A549 (cell line): Measurements from ENCODE around the gene HAND2. TPM values are rescaled to one million over a fixed set of nuclear protein-coding genes. Genes with fewer than 3 reads are reported as not detected.
A peak's percentile ranks its signal among the peaks of the same experiment; 100 is the strongest.

Source experiments
- ATAC-seq, 2 experiments: fragments of 200-7000 bp in 1 of 2; fragments of >200 bp in 1 of 2; cut with Nextera tagmentation in 1 of 2; cut with Tn5 transposase in 1 of 2; 3 replicates each; pipeline versions ENCODE4 v1.8.0 to v1.9.1; 2018 to 2020; ENCODE audit warnings: mild to moderate bottlenecking in 1 of 2, moderate library complexity in 1 of 2
- CTCF ChIA-PET: fragments of 300-600 bp; sonication (Branson Sonifier 250); formaldehyde crosslinking; extraction: SDS; loops from one replicate; lab custom pipeline; 2021; ENCODE audit warnings: antibody characterized with exemption, inconsistent platforms; lab: Yijun Ruan, JAX
- POLR2A ChIA-PET: fragments of 350-600 bp; formaldehyde crosslinking; extraction: SDS; loops from one replicate; lab custom pipeline; 2021; ENCODE audit warnings: antibody characterized with exemption, inconsistent platforms; lab: Yijun Ruan, JAX
- DNase-seq, 2 experiments: peaks; one replicate each; pipeline versions ENCODE4 v3.0.0 to v3.0.0-alpha.2; 2011 to 2016; ENCODE audit warnings: low read depth in 1 of 2, low spot score in 1 of 2
- FAIRE-seq: peaks from 2 replicates; lab custom pipeline; 2011; peaks lifted over from hg19 to GRCh38; lab: Jason Lieb, UNC
- H3K27ac ChIP-seq, 2 experiments: fragments of >200 bp; sonication (Bioruptor Twin); formaldehyde crosslinking; 3 replicates each; pipeline ENCODE4 v1.5.1; 2016 to 2017
- H3K4me1 ChIP-seq: fragments of >200 bp; sonication (Bioruptor Twin); formaldehyde crosslinking; 3 replicates; pipeline ENCODE4 v1.6.1; 2016
- H3K4me2 ChIP-seq: fragments of >200 bp; sonication (Bioruptor Twin); formaldehyde crosslinking; 3 replicates; pipeline ENCODE4 v1.6.1; 2016
- H3K4me3 ChIP-seq: fragments of >200 bp; sonication (Bioruptor Twin); formaldehyde crosslinking; 3 replicates; pipeline ENCODE4 v1.5.1; 2016
- H3K9me3 ChIP-seq: fragments of >200 bp; sonication (Bioruptor Twin); formaldehyde crosslinking; 3 replicates; pipeline ENCODE4 v1.6.1; 2016
- BCL3 ChIP-seq: fragments of >200 bp; sonication (Bioruptor Twin); formaldehyde crosslinking; IDR thresholded peaks from 3 replicates; pipeline ENCODE4 v1.6.1; 2016
- BHLHE40 ChIP-seq: IDR thresholded peaks from 2 replicates; pipeline ENCODE4 v1.6.1; 2012; ENCODE audit warnings: low read depth, low read length, inconsistent platforms
- CBX2 ChIP-seq: fragments of 200-600 bp; sonication (generic); IDR thresholded peaks from 2 replicates; pipeline ENCODE4 v1.6.1; 2016; ENCODE audit warnings: low read depth, mild to moderate bottlenecking, borderline replicate concordance
- CEBPB ChIP-seq, 2 experiments: fragments of >200 bp in 1 of 2; sonication (Bioruptor Twin) in 1 of 2; formaldehyde crosslinking in 1 of 2; IDR thresholded peaks; 2 replicates each; pipeline ENCODE4 v1.6.1; 2012 to 2016
- CHD4 ChIP-seq: fragments of 200-600 bp; sonication (generic); IDR thresholded peaks from 2 replicates; pipeline ENCODE4 v1.6.1; 2016; ENCODE audit warnings: antibody characterized with exemption, mild to moderate bottlenecking, borderline replicate concordance
- E2F6 ChIP-seq: IDR thresholded peaks from 2 replicates; pipeline ENCODE4 v1.6.1; 2012; ENCODE audit warnings: low read depth, borderline replicate concordance
- EHMT2 ChIP-seq: fragments of 200-600 bp; sonication (generic); IDR thresholded peaks from 2 replicates; pipeline ENCODE4 v1.6.1; 2016; ENCODE audit warnings: antibody characterized with exemption, low read depth, mild to moderate bottlenecking, moderate library complexity
- FOSB ChIP-seq: fragments of 250-450 bp; sonication (Bioruptor Pico); IDR thresholded peaks from 2 replicates; pipeline ENCODE4 v1.5.0; 2020; ENCODE audit warnings: mild to moderate bottlenecking, moderate library complexity
- GATA3 ChIP-seq: IDR thresholded peaks from 2 replicates; pipeline ENCODE4 v1.6.1; 2012; ENCODE audit warnings: borderline replicate concordance
- HES2 ChIP-seq: fragments of >200 bp; sonication (Bioruptor Twin); formaldehyde crosslinking; IDR thresholded peaks from 2 replicates; pipeline ENCODE4 v1.6.1; 2016
- HEYL ChIP-seq: fragments of 250-450 bp; sonication (Bioruptor Pico); IDR thresholded peaks from 2 replicates; pipeline ENCODE4 v1.8.0; 2021; ENCODE audit warnings: mild to moderate bottlenecking, moderate library complexity
- HOXA7 ChIP-seq: fragments of 250-450 bp; sonication (Bioruptor Pico); IDR thresholded peaks from 2 replicates; pipeline ENCODE4 v1.5.0; 2020; ENCODE audit warnings: mild to moderate bottlenecking, moderate library complexity
- JUN ChIP-seq, 2 experiments: fragments of >200 bp; sonication (Bioruptor Twin); formaldehyde crosslinking; IDR thresholded peaks; 2 replicates in 1 of 2; 3 replicates in 1 of 2; pipeline ENCODE4 v1.6.1; 2016 to 2017
- JUNB ChIP-seq: fragments of >200 bp; sonication (Bioruptor Twin); formaldehyde crosslinking; IDR thresholded peaks from 2 replicates; pipeline ENCODE4 v1.6.1; 2016
- MAX ChIP-seq: IDR thresholded peaks from 2 replicates; pipeline ENCODE4 v1.6.1; 2012
- MYC ChIP-seq: IDR thresholded peaks from 2 replicates; pipeline ENCODE4 v1.6.1; 2012; ENCODE audit warnings: mild to moderate bottlenecking, inconsistent platforms, low read length, improper control_type of control experiment, borderline replicate concordance
- NPAS2 ChIP-seq: fragments of 250-450 bp; sonication (Bioruptor Pico); IDR thresholded peaks from 2 replicates; pipeline ENCODE4 v1.8.0; 2022; ENCODE audit warnings: mild to moderate bottlenecking, moderate library complexity, borderline replicate concordance
- PBX3 ChIP-seq: IDR thresholded peaks from 2 replicates; pipeline ENCODE4 v1.6.1; 2012
- POLR2A ChIP-seq: IDR thresholded peaks from 2 replicates; pipeline ENCODE4 v1.6.1; 2012; ENCODE audit warnings: mild to moderate bottlenecking, low read length
- POLR2AphosphoS2 ChIP-seq: conservative IDR thresholded peaks from 2 replicates; pipeline ENCODE4 v1.6.1; 2012; ENCODE audit warnings: low read length, improper control_type of control experiment, inconsistent platforms
- RAD21 ChIP-seq, 2 experiments: fragments of >200 bp in 1 of 2; sonication (Bioruptor Twin) in 1 of 2; formaldehyde crosslinking in 1 of 2; IDR thresholded peaks in 1 of 2; conservative IDR thresholded peaks in 1 of 2; 2 replicates in 1 of 2; 3 replicates in 1 of 2; pipeline ENCODE4 v1.6.1; 2012 to 2018; ENCODE audit warnings: inconsistent platforms in 1 of 2
- REST ChIP-seq: fragments of 200-600 bp; sonication (generic); IDR thresholded peaks from 2 replicates; pipeline ENCODE4 v1.6.1; 2016; ENCODE audit warnings: antibody characterized with exemption, mild to moderate bottlenecking, moderate library complexity
- RNF2 ChIP-seq: fragments of 200-600 bp; sonication (generic); IDR thresholded peaks from 2 replicates; pipeline ENCODE4 v1.6.1; 2016; ENCODE audit warnings: low read depth, mild to moderate bottlenecking, antibody characterized with exemption, moderate library complexity, borderline replicate concordance
- TP53 ChIP-seq: fragments of 250-450 bp; sonication (Bioruptor Pico); IDR thresholded peaks from 2 replicates; pipeline ENCODE4 v1.5.0; 2021; ENCODE audit warnings: mild to moderate bottlenecking, moderate library complexity
- ZFP36 ChIP-seq: fragments of 450-650 bp; IDR thresholded peaks from 2 replicates; pipeline ENCODE4 v1.6.1; 2014; ENCODE audit warnings: borderline replicate concordance; ENCODE audit not compliant: partially characterized antibody
- ZNF302 ChIP-seq: fragments of 250-450 bp; sonication (Bioruptor Pico); IDR thresholded peaks from 2 replicates; pipeline ENCODE4 v1.9.0; 2021; ENCODE audit warnings: inconsistent platforms, mild to moderate bottlenecking, moderate library complexity
- ZSCAN20 ChIP-seq: fragments of 250-450 bp; sonication (Bioruptor Pico); IDR thresholded peaks from 2 replicates; pipeline ENCODE4 v1.8.0; 2022; ENCODE audit warnings: mild to moderate bottlenecking, moderate library complexity
- WGBS: methylation state at CpG from one replicate; pipeline ENCODE4 v1.1.6; 2017; ENCODE audit errors: missing lambda C conversion rate; 5-methylcytosine and 5-hydroxymethylcytosine counted together
- polyA plus RNA-seq, 4 experiments: library from polyadenylated mRNA; depleted of rRNA in 3 of 4; stranded (reverse); fragments of >200 nt; fragmentation: RNase III in 1 of 4; extraction: RNeasy Plus Mini Kit Qiagen cat#74134 plus additional on column Dnase treatment in 1 of 4; gene quantifications; 2 replicates in 3 of 4; 3 replicates in 1 of 4; pipeline ENCODE4 v1.2.3, GENCODE V29; 2011 to 2017

HAND2 gene
- polyA plus RNA-seq, 2 of the 4 experiments (the other 2 are of a cell fraction) = 0.44 to 0.63 TPM

- DNase-seq (no peak), FAIRE-seq (no peak), ATAC-seq (no peak)
- POLR2A ChIA-PET = no interaction called here
- Histone ChIP-seq H3K4me2 (peak overlapping the region; percentile 97), H3K4me1 (peaks cover 2% of the 10 kb centered on the region; the same call in 1 of the 3 replicates), H3K4me3 (peak overlapping the region; percentile 63), H3K27ac (peak overlapping the region; percentile 61 to 71; a peak in 3 of 6 replicates), H3K9me3 (no peaks in the 10 kb centered on the region)
- WGBS = 94% methylated on average over 37 of the region's 75 CpGs
- CTCF ChIA-PET = interaction anchor here (1.6 kb wide), 1 partner anchor 34 kb away, joined by 5 read pairs; no protein-coding TSS in a partner anchor
- no peak for TF ChIP-seq MYC
- TF ChIP-seq BHLHE40 = no peak
- no peak for TF ChIP-seq NPAS2 (CRISPR knock-in tag)
- no peak for TF ChIP-seq POLR2A
- TF ChIP-seq GATA3 = no peak
- no peak for TF ChIP-seq CBX2
- TF ChIP-seq ZFP36 = no peak
- no peak for TF ChIP-seq JUNB
- TF ChIP-seq REST = no peak
- no peak for TF ChIP-seq E2F6
- no peak for TF ChIP-seq POLR2AphosphoS2
- TF ChIP-seq HES2 = no peak
- TF ChIP-seq EHMT2 = no peak
- TF ChIP-seq HOXA7 (CRISPR knock-in tag) = no peak
- TF ChIP-seq RAD21 (conservative IDR thresholded peaks at IDR 0.05 in 1 of 2, IDR thresholded peaks at IDR 0.05 in 1 of 2) = no peak
- no peak for TF ChIP-seq RNF2
- TF ChIP-seq JUN (IDR thresholded peaks at IDR 0.05) = no peak
Measured at GRCh38 chr4:173528378-173529321, 1.4 kb downstream of the HAND2 start.

GRCh38 chr4:173527103-173527891 is 2.7 kb downstream of the HAND2 start:
- CTCF ChIA-PET = interaction anchor here (0.5 kb wide), 1 partner anchor 28 kb away, joined by 3 read pairs; no protein-coding TSS in a partner anchor
- no peak overlapping the region for H3K27ac ChIP-seq
- POLR2A ChIA-PET = no interaction called here
- no peaks in the 10 kb centered on the region for H3K9me3 ChIP-seq
- WGBS = 90% methylated on average over 40 of the region's 42 CpGs
- H3K4me1 ChIP-seq = peaks cover 2% of the 10 kb centered on the region; the same call in 1 of the 3 replicates
- no peak overlapping the region for H3K4me2 ChIP-seq
- DNase-seq (no peak), FAIRE-seq (no peak), ATAC-seq (no peak)
- H3K4me3 ChIP-seq = no peak overlapping the region
- TF ChIP-seq HES2 (no peak), ZNF302 (CRISPR knock-in tag) (no peak), BCL3 (no peak), MAX (no peak), CHD4 (no peak), CBX2 (no peak), ZSCAN20 (CRISPR knock-in tag) (no peak), GATA3 (no peak), TP53 (no peak), RAD21 (conservative IDR thresholded peaks at IDR 0.05 in 1 of 2, IDR thresholded peaks at IDR 0.05 in 1 of 2) (no peak), MYC (no peak), PBX3 (no peak), CEBPB (IDR thresholded peaks at IDR 0.05) (no peak), FOSB (no peak), HEYL (CRISPR knock-in tag) (no peak)
